Small intestine (tissue), 7 donors: ENCODE data around the gene TNS1. TPM values are rescaled to one million over a fixed set of nuclear protein-coding genes. Genes with fewer than 3 reads are reported as not detected.
"Not testable (repeated sequence)": the region's sequence is repeated elsewhere in the genome, so short reads cannot be mapped to it uniquely, and the experiment has no call there.

ENCODE experiments used
- DNase-seq, 2 donors: peaks; one replicate each; pipeline versions ENCODE4 v3.0.0 to v3.0.0-alpha.2; 2013
- FAIRE-seq: peaks from 2 replicates; lab custom pipeline; 2012; peaks lifted over from hg19 to GRCh38; lab: Jason Lieb, UNC
- H3K27ac ChIP-seq, 3 donors: one replicate each; pipeline ENCODE4 v1.5.1; 2013; ENCODE audit warnings: low read length in 2 of 3, mild to moderate bottlenecking in 2 of 3, control low read depth in 1 of 3, inconsistent platforms in 1 of 3, low read depth in 1 of 3, moderate library complexity in 1 of 3
- H3K27me3 ChIP-seq, 3 donors: one replicate each; pipeline ENCODE4 v1.6.1; 2013; ENCODE audit warnings: low read length in 3 of 3, inconsistent platforms in 1 of 3; ENCODE audit not compliant: control insufficient read depth in 3 of 3, insufficient read depth in 3 of 3
- H3K36me3 ChIP-seq, 3 donors: one replicate each; pipeline ENCODE4 v1.6.1; 2013; ENCODE audit warnings: low read length in 3 of 3, inconsistent platforms in 1 of 3, low read depth in 1 of 3, mild to moderate bottlenecking in 1 of 3, moderate library complexity in 1 of 3; ENCODE audit not compliant: control insufficient read depth in 3 of 3, insufficient read depth in 2 of 3
- H3K4me1 ChIP-seq, 3 donors: one replicate each; pipeline ENCODE4 v1.6.1; 2013; ENCODE audit warnings: low read length in 2 of 3, inconsistent platforms in 1 of 3, low read depth in 1 of 3, mild to moderate bottlenecking in 1 of 3, moderate library complexity in 1 of 3; ENCODE audit not compliant: control insufficient read depth in 3 of 3, insufficient read depth in 2 of 3
- H3K4me3 ChIP-seq, 3 donors: one replicate each; pipeline ENCODE4 v1.5.1; 2013; ENCODE audit warnings: low read length in 3 of 3, control low read depth in 1 of 3, inconsistent platforms in 1 of 3, low read depth in 1 of 3, mild to moderate bottlenecking in 1 of 3, moderate library complexity in 1 of 3
- H3K9me3 ChIP-seq, 2 donors: one replicate each; pipeline ENCODE4 v1.6.1; 2013; ENCODE audit warnings: low read depth in 1 of 2, low read length in 1 of 2; ENCODE audit not compliant: control insufficient read depth in 2 of 2, insufficient read depth in 1 of 2
- WGBS, 3 donors: extraction: QIAGEN DNeasy Blood & Tissue Kit; methylation state at CpG; one replicate each; pipeline ENCODE4 v1.1.7; 2013; 5-methylcytosine and 5-hydroxymethylcytosine counted together
- polyA plus RNA-seq, 4 donors: library from polyadenylated mRNA; stranded (reverse) in 3 of 4; unstranded in 1 of 4; fragments of 200-250 nt in 3 of 4; fragments of 120-200 nt in 1 of 4; gene quantifications; one replicate each; pipeline versions ENCODE4 v1.2.1 to v1.2.3, GENCODE V29; 2013
- donor health status: healthy with polysubstance abuse.
- donor health status: control.
- donor health status: control.
- donor health status: Bipolar disorder and iron deficiency.
- donor health status: healthy.

TNS1 gene
- polyA plus RNA-seq, 4 donors = 1.3 to 52.1 (median 9.8) TPM

DNA sequence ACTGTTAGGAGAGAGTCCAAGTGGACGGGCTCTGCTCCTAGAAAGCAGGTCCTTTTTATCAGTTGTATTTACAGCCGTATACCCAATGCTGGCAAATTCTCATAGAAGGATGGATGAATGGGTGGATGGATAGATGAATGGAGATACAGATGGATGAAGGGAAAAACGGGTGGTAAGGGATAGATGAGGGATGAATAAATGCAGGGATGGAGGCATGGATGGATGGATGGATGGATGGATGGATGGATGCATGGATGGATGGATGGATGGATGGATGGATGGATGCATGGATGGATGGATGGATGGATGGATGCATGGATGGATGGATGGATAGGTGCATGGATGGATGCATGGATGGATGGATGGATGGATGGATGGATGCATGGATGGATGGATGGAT lies 193.8 kb downstream of the TNS1 start:
- H3K4me3 ChIP-seq, H3K9me3 ChIP-seq, H3K27ac ChIP-seq, FAIRE-seq, DNase-seq, H3K27me3 ChIP-seq: not testable (repeated sequence)
- WGBS, 3 donors = 64 to 93% (median 90%) methylated on average over 3 of the region's 3 CpGs
- peaks cover 0 to 11% (median 0%) of the 10 kb centered on the region in 3 donors for H3K4me1 ChIP-seq
- H3K36me3 ChIP-seq = peaks cover 0 to 59% (median 3%) of the 10 kb centered on the region in 3 donors

GRCh38 chr2:217808326-217808725 lies 194.5 kb downstream of the TNS1 start:
- H3K4me3 ChIP-seq = no peak overlapping the region
- no peaks in the 10 kb centered on the region for H3K9me3 ChIP-seq
- no peaks in the 10 kb centered on the region for H3K27me3 ChIP-seq
- H3K4me1 ChIP-seq = peaks cover 0 to 10% (median 0%) of the 10 kb centered on the region in 3 donors
- 60 to 78% (median 68%) methylated on average over 3 of the region's 3 CpGs for WGBS, 3 donors
- FAIRE-seq (no peak), DNase-seq (no peak)
- peaks cover 0 to 56% (median 3%) of the 10 kb centered on the region in 3 donors for H3K36me3 ChIP-seq
- H3K27ac ChIP-seq = no peak overlapping the region

DNA sequence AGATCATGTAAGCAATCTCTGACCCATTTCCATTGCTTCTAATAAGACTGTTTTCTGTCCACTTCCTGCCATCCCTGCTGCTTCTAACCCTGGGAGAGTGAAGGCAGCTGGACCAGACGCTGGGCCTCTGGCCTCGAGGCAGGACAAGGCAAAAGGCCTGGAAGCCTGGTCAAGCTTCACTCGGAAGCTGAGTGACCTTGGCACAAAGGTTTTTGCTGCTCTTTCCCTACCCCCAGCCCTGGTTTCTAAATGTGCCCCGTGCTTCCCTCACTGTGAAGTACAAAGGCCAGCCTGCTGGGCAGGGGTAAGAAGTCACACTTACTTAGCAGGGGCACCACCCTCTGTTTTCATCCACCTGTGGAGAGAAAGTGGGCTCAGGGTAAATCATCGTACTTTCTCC lies 195.0 kb downstream of the TNS1 start:
- H3K4me3 ChIP-seq = no peak overlapping the region
- WGBS, 3 donors = 42 to 48% (median 48%) methylated on average over 5 of the region's 5 CpGs
- no peaks in the 10 kb centered on the region for H3K27me3 ChIP-seq
- H3K9me3 ChIP-seq = no peaks in the 10 kb centered on the region
- H3K4me1 ChIP-seq = peaks cover 0 to 10% (median 0%) of the 10 kb centered on the region in 3 donors
- no peak overlapping the region for H3K27ac ChIP-seq
- peak in 1 of 2 donors; percentile 24 for DNase-seq
- FAIRE-seq = no peak
- H3K36me3 ChIP-seq = peaks cover 0 to 56% (median 3%) of the 10 kb centered on the region in 3 donors

DNA sequence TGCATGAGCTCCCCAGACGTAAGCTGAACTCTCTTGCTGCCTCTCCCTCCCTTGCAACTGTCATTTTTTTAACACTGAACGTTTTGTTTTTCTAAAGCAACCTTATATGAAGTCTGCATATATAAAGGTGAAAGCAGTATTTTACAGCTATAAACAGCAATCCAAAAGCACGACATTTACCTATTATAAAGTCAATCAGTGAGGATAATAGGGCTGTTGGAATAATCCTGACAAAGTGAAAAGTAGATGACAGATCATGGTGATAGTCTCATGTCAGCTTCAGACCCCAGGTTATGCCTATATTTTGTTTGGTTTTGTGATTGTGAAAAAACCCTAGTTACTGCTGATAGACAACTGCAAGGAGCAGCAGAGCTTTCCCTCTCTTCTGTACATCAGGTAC lies 195.8 kb downstream of the TNS1 start:
- Histone ChIP-seq H3K9me3 (no peaks in the 10 kb centered on the region), H3K4me3 (no peak overlapping the region), H3K4me1 (peaks cover 0 to 14% (median 0%) of the 10 kb centered on the region in 3 donors), H3K27ac (no peak overlapping the region), H3K27me3 (no peaks in the 10 kb centered on the region), H3K36me3 (peaks cover 0 to 59% (median 1%) of the 10 kb centered on the region in 3 donors)
- WGBS, 3 donors = 54 to 57% (median 55%) methylated on average over 3 of the region's 3 CpGs
- no peak for DNase-seq
- FAIRE-seq = no peak

GRCh38 chr2:217806482-217806765 lies 196.4 kb downstream of the TNS1 start:
- peaks cover 0 to 57% (median 0%) of the 10 kb centered on the region in 3 donors for H3K36me3 ChIP-seq

DNA sequence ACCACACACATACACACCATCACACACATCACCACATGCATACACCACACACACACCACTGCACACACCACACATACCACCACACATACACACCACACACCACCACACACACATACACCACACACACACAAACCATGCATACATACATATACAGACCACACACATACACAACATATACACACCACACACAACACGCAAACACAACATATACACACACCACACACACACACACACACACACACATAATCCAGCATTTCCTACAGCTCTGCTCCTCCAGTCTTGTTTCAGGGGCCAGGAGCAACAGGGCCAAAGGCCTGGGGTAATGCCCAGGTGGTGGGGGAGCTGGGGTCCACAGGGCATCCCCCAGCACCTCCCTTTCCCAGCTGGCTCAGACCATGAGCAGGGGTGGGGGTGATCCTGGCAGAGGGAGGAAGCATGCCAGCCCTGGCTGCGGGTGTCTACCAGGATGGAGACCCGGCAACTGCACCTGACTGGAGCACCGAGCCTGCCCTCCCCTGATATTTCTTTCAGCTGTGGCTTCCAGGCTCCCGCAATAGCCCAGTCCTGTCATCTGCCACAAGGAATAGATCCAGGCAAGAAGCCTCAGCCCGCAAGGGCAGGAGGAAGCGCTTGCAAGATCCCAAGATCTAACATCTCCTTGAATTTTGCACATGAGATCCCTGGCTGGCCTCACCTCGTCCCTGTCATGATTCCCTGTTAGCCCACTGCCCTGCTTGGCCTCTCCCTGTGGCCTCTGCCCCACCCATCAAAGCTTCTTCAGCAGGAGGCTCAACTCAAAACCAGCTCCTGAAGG lies 196.9 kb downstream of the TNS1 start:
- Histone ChIP-seq H3K27ac (peak overlapping the region in 1 of 3 donors; percentile 40), H3K27me3 (no peaks in the 10 kb centered on the region), H3K9me3 (no peaks in the 10 kb centered on the region), H3K4me3 (no peak overlapping the region), H3K4me1 (peaks cover 0 to 20% (median 0%) of the 10 kb centered on the region in 3 donors), H3K36me3 (peaks cover 0 to 55% (median 0%) of the 10 kb centered on the region in 3 donors)
- FAIRE-seq = no peak
- DNase-seq = no peak
- WGBS, 3 donors = 83 to 89% (median 85%) methylated on average over 8 of the region's 8 CpGs

More at GRCh38 chr2:217806482-217806765, 196.4 kb downstream of the TNS1 start:
- Histone ChIP-seq H3K27me3 (no peaks in the 10 kb centered on the region), H3K4me3 (no peak overlapping the region), H3K9me3 (no peaks in the 10 kb centered on the region), H3K27ac (no peak overlapping the region), H3K4me1 (peaks cover 0 to 20% (median 0%) of the 10 kb centered on the region in 3 donors)
- FAIRE-seq = no peak
- DNase-seq = no peak
- WGBS, 3 donors = 72 to 92% (median 77%) methylated on average over 3 of the region's 3 CpGs

DNA sequence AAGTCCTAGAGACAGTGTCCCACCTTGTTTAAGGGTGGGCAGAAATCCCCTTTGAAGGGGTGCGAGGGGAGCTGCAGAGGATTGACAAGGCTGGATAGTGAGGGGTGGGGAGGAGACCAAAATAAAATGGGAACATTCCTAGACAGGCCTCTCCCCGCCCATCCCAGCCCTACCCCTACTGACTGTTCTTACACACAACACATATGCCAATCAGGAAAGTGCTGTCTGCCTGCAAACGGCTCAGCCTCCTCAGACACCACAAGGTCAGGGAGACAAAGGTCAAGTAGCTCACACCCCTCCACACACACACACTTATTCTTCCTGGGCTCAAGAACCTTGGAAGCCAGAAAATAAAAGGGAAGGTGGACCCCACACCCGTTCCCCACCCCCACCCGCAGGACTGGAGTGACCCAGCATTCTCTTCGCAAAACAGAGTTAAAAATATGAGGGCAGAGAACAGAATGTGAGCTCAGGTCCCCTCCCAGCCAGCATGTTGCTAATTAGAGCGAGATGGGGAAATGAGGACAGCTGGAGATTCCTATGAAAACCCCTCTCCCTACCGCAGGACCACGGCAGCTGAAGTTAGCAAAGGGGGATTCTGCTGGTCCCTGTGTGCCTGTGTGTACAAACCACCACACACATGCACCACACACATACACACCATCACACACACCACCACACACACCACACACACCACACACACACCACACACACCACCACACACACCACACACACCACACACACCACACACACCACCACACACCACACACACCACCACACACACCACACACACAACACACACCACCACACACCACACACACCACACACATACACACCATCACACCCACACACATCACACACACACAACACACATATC lies 197.8 kb downstream of the TNS1 start:
- H3K36me3 ChIP-seq = peaks cover 0 to 52% (median 0%) of the 10 kb centered on the region in 3 donors
- no peaks in the 10 kb centered on the region for H3K27me3 ChIP-seq
- DNase-seq = peak; percentile 47 to 68
- H3K27ac ChIP-seq = peak overlapping the region in 1 of 3 donors; percentile 40
- no peak overlapping the region for H3K4me3 ChIP-seq
- FAIRE-seq = no peak
- peaks cover 0 to 20% (median 0%) of the 10 kb centered on the region in 3 donors for H3K4me1 ChIP-seq
- no peaks in the 10 kb centered on the region for H3K9me3 ChIP-seq
- WGBS, 3 donors = 27 to 49% (median 49%) methylated on average over 9 of the region's 9 CpGs

DNA sequence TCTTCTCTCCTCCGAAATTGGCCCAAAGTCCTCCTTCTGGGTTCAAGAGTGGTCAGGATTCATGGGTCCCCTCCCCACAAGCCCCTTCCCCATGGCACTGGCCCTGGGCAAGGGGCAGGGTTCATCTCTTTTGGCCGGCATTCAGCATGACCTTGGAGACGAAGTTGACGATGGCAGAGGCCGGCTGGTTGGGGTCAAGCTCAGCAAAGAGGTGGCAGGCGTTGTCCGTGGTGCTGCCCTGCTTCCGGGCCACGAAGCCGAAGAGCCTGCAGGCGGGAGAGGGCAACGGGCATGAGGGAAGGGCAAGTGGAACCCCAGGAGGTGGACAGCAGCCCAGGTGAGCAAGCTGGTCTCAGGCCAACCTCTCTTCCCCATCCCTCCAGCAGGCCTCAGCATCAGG lies 198.5 kb downstream of the TNS1 start:
- no peak for FAIRE-seq
- H3K27me3 ChIP-seq = no peaks in the 10 kb centered on the region
- H3K36me3 ChIP-seq = peaks cover 0 to 47% (median 0%) of the 10 kb centered on the region in 3 donors
- no peak overlapping the region for H3K4me3 ChIP-seq
- WGBS, 3 donors = 70 to 75% (median 75%) methylated on average over 12 of the region's 12 CpGs
- H3K4me1 ChIP-seq = peaks cover 0 to 20% (median 0%) of the 10 kb centered on the region in 3 donors
- H3K27ac ChIP-seq = no peak overlapping the region
- DNase-seq = no peak
- H3K9me3 ChIP-seq = no peaks in the 10 kb centered on the region
